Measurements from ENCODE around the gene DNAJC25.
A peak's percentile ranks its signal among the peaks of the same experiment; 100 is the strongest.
"Not testable (repeated sequence)": the region's sequence is repeated elsewhere in the genome, so short reads cannot be mapped to it uniquely, and the experiment has no call there.

DNAJC25 gene

GRCh38 chr9:111631214-111631971 is at the start of gene DNAJC25:
DNAJC25 (plus strand) TSS chr9:111631334; CDS start chr9:111631408, 74 bp downstream.
- peak; percentile 93 for DNase-seq (ENCODE audit: low read depth, low spot score)

- DNase-seq (ENCODE audit: low read depth, low spot score) = no peak
Observed at GRCh38 chr9:111582888-111583287, 48.2 kb upstream of the DNAJC25 start.

- DNase-seq (ENCODE audit: low read depth, low spot score) = no peak
Observed at GRCh38 chr9:111586378-111586777, 44.8 kb upstream of the DNAJC25 start.

GRCh38 chr9:111588846-111589245 is 42.3 kb upstream of the DNAJC25 start:
- no peak for DNase-seq (ENCODE audit: low read depth, low spot score)

DNA sequence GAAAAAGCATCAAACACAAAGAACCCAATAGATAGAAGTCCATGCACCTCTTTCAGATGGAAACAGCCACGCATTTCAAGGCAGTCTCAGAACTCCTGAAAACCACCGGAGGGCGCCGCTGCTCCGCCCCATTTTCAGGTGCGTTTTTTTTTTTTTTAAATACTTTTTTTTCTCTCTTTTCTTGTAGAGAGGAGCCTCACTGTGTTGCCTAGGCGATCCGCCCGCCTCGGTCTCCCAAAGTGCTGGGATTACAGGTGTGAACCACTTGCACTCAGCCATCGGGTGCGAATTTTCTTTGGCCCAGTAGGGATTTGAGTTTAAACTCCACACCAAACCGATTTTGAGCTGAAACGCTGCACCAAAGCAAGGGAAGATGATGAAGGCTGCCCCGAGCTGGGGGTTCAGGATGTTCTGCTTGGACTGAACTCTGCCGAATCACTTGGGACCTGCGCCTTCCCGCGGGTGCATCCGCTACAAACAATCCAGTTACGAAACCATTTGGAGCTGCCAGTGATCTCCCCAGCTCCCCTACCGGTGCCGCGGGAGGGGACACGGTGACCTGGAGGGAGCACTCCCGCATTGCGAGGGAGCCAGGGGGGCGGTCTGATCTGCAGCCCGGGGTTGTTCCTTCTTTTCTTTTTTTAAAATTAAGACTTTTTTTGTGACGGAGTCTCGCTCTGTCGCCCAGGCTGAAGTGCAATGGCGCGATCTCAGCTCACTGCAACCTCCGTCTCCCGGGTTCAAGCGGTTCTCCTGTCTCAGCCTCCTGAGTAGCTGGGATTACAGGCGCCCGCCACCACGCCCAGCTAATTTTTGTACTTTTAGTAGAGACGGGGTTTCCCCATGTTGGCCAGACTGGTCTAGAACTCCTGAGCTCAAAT is 33.0 kb upstream of the DNAJC25 start:
- DNase-seq (ENCODE audit: low read depth, low spot score) = no peak

DNA sequence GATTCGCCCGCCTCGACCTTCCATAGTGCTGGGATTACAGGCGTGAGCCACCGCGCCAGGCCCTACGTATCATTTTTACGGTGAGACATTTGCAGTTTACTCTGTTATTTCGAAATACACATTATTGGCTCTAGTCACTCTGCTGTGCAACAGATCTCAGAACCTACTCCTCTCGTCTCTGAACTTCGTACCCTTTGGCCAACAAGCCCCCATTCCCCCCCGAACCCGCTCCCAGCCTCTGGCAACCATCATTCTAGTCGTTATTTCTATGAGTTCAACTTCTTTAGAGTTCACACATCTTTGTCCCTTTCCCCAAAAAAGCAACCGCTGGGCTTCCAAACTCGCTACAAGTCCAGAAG is 32.4 kb upstream of the DNAJC25 start:
- DNase-seq (ENCODE audit: low read depth, low spot score) = no peak

DNA sequence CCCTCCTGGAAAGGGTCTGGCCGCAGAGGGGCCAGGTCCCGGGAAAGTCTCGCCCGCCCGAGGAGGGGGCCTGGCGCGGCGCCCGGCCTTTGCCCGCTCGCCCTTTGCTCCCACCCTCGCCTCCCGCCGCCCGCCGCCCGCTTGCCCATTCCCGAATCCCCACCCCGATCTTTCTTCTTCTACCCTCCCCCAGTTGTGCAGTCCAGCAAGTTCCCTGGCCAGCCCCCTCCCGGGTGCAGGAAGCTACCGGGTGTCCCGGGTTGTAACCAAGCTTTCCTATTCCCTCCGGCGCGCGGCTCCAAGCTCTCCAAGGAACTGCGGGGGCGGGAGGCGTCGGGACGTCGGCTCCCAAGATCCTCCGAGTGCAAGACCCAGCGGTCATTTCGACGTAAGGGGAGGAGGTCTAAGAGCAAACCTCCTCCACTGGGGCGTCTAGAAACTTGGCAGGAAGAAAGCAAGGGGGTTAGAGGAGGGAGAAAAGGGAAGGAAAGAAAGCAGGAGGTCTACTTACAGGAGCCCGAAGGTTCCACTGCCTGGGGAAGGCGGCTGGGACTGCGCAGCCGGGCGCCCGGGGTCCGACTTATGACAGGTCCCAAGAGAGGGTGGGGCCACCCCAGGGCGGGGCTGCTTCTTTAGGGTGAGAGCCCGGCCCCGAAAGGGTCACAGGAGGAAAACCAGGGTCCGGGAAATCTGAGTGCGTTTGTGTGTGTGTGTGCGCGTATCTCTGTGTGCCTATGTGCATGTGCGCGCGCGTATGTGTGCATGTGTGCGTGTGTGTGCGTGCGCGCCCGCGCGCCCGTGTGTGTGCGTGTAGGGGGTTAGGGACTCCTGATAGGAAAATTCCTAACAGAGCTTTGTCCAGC is 31.8 kb upstream of the DNAJC25 start, which contains the start of gene PTGR1:
Gene PTGR1 (minus strand): TSS at position 556 of the 863 bp plus-strand sequence. CDS start 2,225 bp downstream, outside the sequence.
- DNase-seq (ENCODE audit: low read depth, low spot score) = no peak

- no peak for DNase-seq (ENCODE audit: low read depth, low spot score)
Observed at GRCh38 chr9:111599955-111600343, 31.2 kb upstream of the DNAJC25 start.

GRCh38 chr9:111601237-111602018 is 29.7 kb upstream of the DNAJC25 start:
- no peak for DNase-seq (ENCODE audit: low read depth, low spot score)

DNA sequence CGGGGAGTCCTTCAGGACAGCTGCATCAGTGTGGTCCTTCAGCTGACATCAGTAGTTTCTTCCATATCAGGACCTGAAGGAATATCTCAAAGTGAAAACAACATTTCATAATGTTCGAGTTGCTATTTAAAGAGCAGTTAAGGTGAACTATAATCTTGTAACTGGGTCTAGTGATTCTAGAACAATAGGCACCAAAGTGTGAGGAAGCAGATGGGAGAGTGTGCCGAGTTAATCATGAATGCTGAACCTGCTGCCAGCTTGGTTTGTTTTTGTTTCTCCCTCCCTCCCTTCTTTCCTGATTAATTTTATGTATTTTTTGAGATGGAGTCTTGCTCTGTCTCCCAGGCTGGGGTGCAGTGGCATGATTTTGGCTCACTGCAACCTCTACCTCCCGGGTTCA is 28.1 kb upstream of the DNAJC25 start:
- no peak for DNase-seq (ENCODE audit: low read depth, low spot score)

DNA sequence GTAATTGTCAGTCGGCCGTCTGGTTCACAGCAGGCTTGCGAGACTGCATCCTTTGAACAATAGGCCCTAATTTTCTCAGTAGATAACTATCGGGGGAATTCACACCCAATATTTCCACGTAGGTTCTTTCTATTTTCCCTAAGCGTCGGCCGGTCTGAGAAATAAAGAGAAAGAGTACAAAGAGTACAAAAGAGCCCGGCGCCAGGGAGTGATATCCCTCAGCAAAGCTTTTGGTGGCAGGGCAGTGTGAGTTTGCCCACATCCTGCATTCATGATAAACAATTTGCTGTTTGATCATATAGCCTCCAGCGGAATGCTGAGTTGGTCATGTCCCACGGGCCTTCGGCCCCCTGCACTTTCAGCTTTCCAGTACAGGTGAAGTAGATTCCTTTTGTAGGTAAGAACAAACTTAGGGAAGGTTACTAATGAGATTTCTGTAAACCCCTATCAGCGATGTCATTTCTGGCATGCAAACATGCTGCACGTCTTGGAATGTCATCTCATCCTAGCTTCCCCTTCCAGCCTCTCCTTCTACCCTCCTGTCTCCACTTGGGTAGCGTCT is 27.0 kb upstream of the DNAJC25 start:
- DNase-seq (ENCODE audit: low read depth, low spot score) = no peak

GRCh38 chr9:111605041-111605559 is 26.0 kb upstream of the DNAJC25 start:
- no peak for DNase-seq (ENCODE audit: low read depth, low spot score)

DNA sequence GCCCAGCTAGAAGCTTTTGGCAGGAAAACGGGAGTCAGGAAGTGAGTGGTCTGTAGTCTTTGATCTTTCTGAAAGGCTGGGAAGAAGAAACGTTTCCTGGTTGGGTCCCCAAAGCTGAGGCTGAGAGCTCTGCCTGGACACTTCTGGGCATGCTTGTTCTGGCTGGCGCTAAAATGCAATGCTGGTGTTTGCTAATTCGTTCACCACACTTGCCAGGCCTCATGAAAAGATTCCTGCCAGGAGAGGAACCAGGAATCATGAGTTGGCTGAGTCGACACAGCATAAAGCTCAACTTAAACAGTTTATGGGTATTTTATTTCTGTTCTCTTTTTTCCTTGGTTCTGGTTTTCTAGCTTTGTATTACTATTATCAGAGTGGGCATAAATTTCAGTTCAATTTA is 21.0 kb upstream of the DNAJC25 start:
- no peak for DNase-seq (ENCODE audit: low read depth, low spot score)

- no peak for DNase-seq (ENCODE audit: low read depth, low spot score)
Observed at GRCh38 chr9:111610845-111611244, 20.3 kb upstream of the DNAJC25 start.

DNA sequence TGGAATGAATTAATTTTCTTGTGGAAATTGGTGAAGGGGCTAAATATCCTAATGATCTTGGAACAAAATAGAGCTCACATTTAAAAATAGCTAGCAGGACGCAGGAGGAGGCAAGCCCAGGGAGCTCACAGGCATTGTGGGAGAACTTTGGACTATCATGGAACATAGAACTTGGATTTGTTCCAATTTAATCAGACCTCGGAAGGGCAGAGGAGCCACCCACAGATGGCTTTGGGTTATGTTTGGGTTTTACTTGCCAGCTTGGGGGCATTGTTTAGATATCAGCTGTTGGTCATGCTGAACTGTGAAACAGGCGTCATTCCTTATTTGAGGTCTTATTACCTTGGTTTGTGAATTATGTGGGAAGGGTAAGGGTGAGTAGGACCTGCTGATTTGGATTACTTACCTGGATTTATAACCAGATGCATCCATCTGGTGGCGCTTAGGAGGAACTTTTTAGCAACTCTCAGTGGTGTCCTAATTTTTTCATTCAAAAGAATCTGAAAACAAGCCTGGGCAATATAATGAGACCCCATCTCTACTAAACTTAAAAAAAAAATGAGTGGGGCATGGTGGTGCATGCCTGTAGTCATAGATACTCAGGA is 17.6 kb upstream of the DNAJC25 start:
- DNase-seq (ENCODE audit: low read depth, low spot score) = no peak

- DNase-seq (ENCODE audit: low read depth, low spot score) = no peak
Observed at GRCh38 chr9:111615928-111616327, 15.2 kb upstream of the DNAJC25 start.

DNA sequence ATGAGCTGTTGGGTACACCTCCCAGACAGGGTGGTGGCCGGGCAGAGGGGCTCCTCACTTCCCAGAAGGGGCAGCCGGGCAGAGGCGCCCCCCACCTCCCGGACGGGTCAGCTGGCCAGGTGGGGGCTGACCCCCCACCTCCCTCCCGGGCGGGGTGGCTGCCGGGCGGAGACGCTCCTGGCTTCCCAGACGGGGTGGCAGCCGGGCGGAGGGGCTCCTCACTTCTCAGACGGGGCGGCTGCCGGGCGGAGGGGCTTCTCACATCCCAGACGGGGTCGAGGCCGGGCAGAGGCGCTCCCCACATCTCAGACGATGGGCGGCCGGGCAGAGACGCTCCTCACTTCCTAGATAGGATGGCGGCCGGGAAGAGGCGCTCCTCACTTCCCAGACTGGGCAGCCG is 13.8 kb upstream of the DNAJC25 start:
- DNase-seq (ENCODE audit: low read depth, low spot score) = not testable (repeated sequence)

DNA sequence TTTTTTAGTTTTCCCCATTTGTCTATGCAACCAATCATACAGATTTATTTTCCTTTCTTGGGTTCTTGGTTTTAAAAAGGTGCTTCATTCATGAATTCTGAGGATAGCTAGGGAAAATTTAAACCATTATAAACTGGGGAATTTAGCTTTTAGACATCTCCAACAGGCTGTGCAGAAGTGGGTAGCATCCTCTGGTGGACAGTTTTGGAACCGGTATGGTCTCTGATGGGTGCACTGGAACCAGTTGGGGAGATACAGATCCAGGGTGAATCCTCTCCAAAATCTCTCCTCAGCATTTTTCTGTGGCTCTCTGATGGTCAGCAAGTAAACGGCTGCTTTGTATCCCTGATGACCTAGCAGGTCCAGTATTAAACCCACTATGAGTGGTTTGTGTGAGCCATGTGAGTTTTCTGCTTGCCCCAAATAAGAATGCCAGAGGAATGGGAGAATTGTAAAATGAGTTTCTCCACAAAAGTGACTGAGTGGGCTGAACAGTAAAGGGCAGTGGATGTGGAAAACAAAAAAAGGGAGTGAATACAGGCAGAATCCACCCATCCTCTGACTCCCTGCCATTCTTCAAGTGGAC is 9.1 kb upstream of the DNAJC25 start:
- no peak for DNase-seq (ENCODE audit: low read depth, low spot score)

DNA sequence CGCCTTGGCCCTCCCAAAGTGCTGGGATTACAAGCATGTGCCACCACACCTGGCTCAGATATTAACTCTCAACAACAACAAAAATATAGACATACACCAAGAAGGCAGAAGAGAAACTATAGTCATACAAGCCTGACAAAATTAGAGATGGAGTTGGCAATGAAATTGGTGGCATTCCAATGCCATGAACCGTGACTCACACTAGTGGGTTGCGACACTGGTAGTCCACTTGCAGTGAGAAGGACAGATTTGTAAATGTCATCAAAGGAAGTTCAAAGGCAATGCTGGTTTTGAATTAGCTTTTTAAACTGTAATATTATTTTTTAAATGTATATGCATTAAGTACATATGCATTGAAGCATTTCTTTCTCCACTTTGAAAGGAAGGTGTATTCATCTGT is 8.5 kb upstream of the DNAJC25 start:
- DNase-seq (ENCODE audit: low read depth, low spot score) = no peak

Data from brain pericyte (primary cell).